KMS-11 (cell line): Measurements from ENCODE around the gene AGPAT3.

ENCODE experiments used
- H2AFZ ChIP-seq: fragments of 200-600 bp; sonication (generic); 2 replicates; pipeline ENCODE4 v1.6.1; 2016; ENCODE audit warnings: antibody characterized with exemption, mixed run types, low read depth
- H3K27ac ChIP-seq: fragments of 200-600 bp; sonication (generic); 2 replicates; pipeline ENCODE4 v1.6.1; 2016; ENCODE audit warnings: mild to moderate bottlenecking, mixed run types
- H3K27me3 ChIP-seq: fragments of 200-600 bp; sonication (generic); 2 replicates; pipeline ENCODE4 v1.6.1; 2017; ENCODE audit warnings: mild to moderate bottlenecking, low read depth, mixed run types, moderate library complexity; ENCODE audit not compliant: insufficient read depth
- H3K36me3 ChIP-seq: fragments of 200-600 bp; sonication (generic); 2 replicates; pipeline ENCODE4 v1.6.1; 2017; ENCODE audit warnings: mild to moderate bottlenecking, mixed run types; ENCODE audit not compliant: insufficient read depth
- H3K4me1 ChIP-seq: fragments of 200-600 bp; sonication (generic); 2 replicates; pipeline ENCODE4 v1.6.1; 2016; ENCODE audit warnings: mild to moderate bottlenecking, low read depth, mixed run types; ENCODE audit not compliant: poor library complexity, severe bottlenecking
- H3K4me2 ChIP-seq: fragments of 200-600 bp; sonication (generic); 2 replicates; pipeline ENCODE4 v1.7.0; 2016; ENCODE audit warnings: mild to moderate bottlenecking, mixed run types
- H3K4me3 ChIP-seq: fragments of 200-600 bp; sonication (generic); IDR thresholded peaks from 2 replicates; pipeline ENCODE4 v1.6.1; 2017; ENCODE audit warnings: low read depth, low read length, mixed read lengths; ENCODE audit not compliant: insufficient read depth
- H3K79me2 ChIP-seq: fragments of 200-600 bp; sonication (generic); 2 replicates; pipeline ENCODE4 v1.6.1; 2016; ENCODE audit warnings: low read depth, mixed run types; ENCODE audit not compliant: insufficient read depth
- H3K9ac ChIP-seq: fragments of 200-600 bp; sonication (generic); 2 replicates; pipeline ENCODE4 v1.6.1; 2016; ENCODE audit warnings: mild to moderate bottlenecking, mixed run types
- H4K20me1 ChIP-seq: fragments of 200-600 bp; sonication (generic); 2 replicates; pipeline ENCODE4 v1.6.1; 2016; ENCODE audit warnings: mild to moderate bottlenecking, mixed run types; ENCODE audit not compliant: insufficient read depth
- TF ChIP-seq, protein P1 (sequence below): fragments of 200-600 bp; sonication (generic); conservative IDR thresholded peaks from 2 replicates; pipeline ENCODE4 v1.6.1; 2017; ENCODE audit warnings: low read depth, mild to moderate bottlenecking, antibody characterized with exemption, low read length, moderate library complexity, mixed read lengths

AGPAT3 gene

DNA sequence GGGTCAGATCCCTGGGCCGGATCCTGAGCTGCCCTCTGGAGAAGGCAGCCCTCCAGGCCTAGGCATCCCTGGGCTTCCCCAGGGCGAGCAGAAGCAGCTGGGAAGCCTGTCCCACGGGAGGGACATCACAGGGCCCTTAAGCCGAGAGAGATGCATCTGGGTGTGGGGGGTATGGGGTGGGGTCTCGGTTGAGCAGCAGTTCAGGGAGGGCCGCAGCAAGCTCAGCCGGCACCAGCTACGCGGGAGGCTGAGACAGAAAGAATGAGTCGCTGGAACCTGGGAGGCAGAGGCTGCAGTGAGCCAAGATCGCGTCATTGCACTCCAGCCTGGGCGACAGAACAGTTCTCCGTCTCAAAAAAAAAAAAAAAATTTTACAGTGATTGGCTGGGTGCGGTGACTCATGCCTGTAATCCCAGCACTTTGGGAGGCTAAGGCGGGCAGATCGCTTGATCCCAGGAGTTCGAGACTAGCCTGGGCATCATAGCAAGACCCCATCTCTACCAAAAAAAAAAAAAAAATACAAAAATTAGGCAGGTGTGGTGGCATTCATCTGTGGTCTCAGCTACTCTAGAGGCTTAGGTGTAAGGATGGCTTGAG lies 37.9 kb upstream of the AGPAT3 start:
- no peak overlapping the region for H2AFZ ChIP-seq
- H3K27me3 ChIP-seq = no peaks in the 10 kb centered on the region; the same call in 1 of the 2 replicates
- H4K20me1 ChIP-seq = no peaks in the 10 kb centered on the region
- no peaks in the 10 kb centered on the region for H3K79me2 ChIP-seq
- H3K36me3 ChIP-seq = no peaks in the 10 kb centered on the region
- TF ChIP-seq, protein P1, sequence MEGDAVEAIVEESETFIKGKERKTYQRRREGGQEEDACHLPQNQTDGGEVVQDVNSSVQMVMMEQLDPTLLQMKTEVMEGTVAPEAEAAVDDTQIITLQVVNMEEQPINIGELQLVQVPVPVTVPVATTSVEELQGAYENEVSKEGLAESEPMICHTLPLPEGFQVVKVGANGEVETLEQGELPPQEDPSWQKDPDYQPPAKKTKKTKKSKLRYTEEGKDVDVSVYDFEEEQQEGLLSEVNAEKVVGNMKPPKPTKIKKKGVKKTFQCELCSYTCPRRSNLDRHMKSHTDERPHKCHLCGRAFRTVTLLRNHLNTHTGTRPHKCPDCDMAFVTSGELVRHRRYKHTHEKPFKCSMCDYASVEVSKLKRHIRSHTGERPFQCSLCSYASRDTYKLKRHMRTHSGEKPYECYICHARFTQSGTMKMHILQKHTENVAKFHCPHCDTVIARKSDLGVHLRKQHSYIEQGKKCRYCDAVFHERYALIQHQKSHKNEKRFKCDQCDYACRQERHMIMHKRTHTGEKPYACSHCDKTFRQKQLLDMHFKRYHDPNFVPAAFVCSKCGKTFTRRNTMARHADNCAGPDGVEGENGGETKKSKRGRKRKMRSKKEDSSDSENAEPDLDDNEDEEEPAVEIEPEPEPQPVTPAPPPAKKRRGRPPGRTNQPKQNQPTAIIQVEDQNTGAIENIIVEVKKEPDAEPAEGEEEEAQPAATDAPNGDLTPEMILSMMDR = no peak
- H3K4me2 ChIP-seq = no peak overlapping the region
- H3K27ac ChIP-seq = no peak overlapping the region
- no peak overlapping the region for H3K9ac ChIP-seq
- peaks cover 6% of the 10 kb centered on the region for H3K4me1 ChIP-seq
- no peak overlapping the region for H3K4me3 ChIP-seq

DNA sequence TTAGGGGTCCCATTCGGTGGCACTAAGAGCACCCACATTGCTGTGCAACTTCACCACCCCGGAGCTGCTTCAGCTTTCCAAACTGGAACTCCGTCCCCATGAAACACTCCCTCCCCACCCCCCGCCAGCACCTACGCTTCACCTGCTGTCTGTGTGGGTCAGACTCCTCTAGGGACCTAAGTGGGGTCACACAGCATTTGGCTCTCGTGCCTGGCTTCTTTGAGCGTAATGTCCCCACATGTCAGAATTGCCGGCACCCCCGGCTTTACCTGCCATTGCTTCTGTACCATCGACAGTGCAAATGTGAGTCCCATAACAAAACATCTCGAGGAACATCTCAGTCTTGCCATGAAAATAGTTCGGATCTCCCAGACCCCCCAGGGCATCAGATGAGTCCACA lies 35.9 kb upstream of the AGPAT3 start:
- Histone ChIP-seq H3K79me2 (no peaks in the 10 kb centered on the region), H3K27ac (no peak overlapping the region), H4K20me1 (no peaks in the 10 kb centered on the region), H3K27me3 (no peaks in the 10 kb centered on the region; the same call in 1 of the 2 replicates), H3K4me2 (no peak overlapping the region), H3K36me3 (no peaks in the 10 kb centered on the region), H3K4me3 (no peak overlapping the region), H3K9ac (no peak overlapping the region), H3K4me1 (peaks cover 6% of the 10 kb centered on the region), H2AFZ (no peak overlapping the region)
- TF ChIP-seq, protein P1 = no peak

DNA sequence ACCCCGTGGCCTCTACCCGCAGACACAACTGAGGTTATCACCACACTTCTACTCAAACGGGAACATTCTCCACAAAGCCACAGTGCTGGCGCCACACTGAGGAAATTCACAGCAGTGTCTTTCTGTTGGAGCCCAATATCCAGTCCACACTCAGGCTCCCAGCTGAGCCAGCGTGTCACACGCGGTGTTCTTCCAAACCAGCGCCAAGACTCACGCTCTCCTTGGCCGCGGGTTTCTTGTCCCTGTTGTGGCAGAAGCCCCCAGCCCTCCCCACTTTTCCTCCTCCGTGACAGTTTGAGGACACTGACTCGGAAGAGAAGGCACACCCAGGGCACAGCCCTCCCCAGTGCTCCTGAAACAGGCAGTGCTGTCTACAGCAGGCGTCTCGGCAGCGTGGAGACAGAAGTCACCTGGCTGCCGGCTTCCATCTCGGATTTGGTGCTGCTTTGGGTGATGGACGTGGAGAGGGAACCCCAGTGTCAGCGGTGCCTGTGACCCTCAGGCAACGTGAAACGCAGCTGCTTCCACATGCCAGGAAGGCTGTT lies 35.4 kb upstream of the AGPAT3 start:
- H3K4me1 ChIP-seq = peaks cover 6% of the 10 kb centered on the region
- H3K4me3 ChIP-seq = no peak overlapping the region
- no peak overlapping the region for H3K4me2 ChIP-seq
- no peaks in the 10 kb centered on the region for H3K79me2 ChIP-seq
- TF ChIP-seq, protein P1 = no peak
- H3K27ac ChIP-seq = no peak overlapping the region
- H3K27me3 ChIP-seq = no peaks in the 10 kb centered on the region; the same call in 1 of the 2 replicates
- no peaks in the 10 kb centered on the region for H3K36me3 ChIP-seq
- no peak overlapping the region for H3K9ac ChIP-seq
- no peak overlapping the region for H2AFZ ChIP-seq
- no peaks in the 10 kb centered on the region for H4K20me1 ChIP-seq

DNA sequence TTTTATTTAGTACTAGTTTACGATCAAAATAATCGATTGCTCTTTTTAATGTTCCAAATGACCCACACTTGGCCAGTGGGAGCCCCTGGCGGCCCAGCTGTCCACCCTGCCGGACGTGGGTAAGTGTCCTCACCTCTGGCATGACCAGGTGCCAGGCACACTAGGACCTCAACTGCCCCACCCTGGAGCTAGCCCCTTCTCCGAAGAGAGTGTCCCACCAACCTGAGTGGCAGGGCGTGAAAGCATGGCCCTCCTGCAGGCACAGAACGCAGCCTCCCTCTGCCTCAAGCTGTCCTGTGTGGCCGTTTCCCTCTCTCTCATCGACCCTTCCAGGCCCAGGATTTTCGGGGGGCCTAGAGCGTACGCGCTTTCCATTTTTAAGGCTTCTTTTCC lies 32.9 kb upstream of the AGPAT3 start:
- Histone ChIP-seq H3K4me3 (no peak overlapping the region), H2AFZ (no peak overlapping the region), H3K27ac (no peak overlapping the region), H3K36me3 (no peaks in the 10 kb centered on the region), H3K4me2 (no peak overlapping the region), H4K20me1 (no peaks in the 10 kb centered on the region), H3K27me3 (no peaks in the 10 kb centered on the region; the same call in 1 of the 2 replicates), H3K4me1 (peaks cover 6% of the 10 kb centered on the region), H3K79me2 (no peaks in the 10 kb centered on the region), H3K9ac (no peak overlapping the region)
- TF ChIP-seq, protein P1 = no peak
